KOPT-K1 (cell line): ENCODE results near the gene KCNJ12.
"Not testable (repeated sequence)": the region's sequence is repeated elsewhere in the genome, so short reads cannot be mapped to it uniquely, and the experiment has no call there.

Experiments
- H3K27ac ChIP-seq: fragments of 200-600 bp; sonication (generic); 2 replicates; pipeline ENCODE4 v1.5.1; 2016; ENCODE audit warnings: antibody characterized with exemption, mild to moderate bottlenecking, low read depth, low read length; ENCODE audit not compliant: poor library complexity, severe bottlenecking
- H3K36me3 ChIP-seq: fragments of 200-600 bp; sonication (generic); 2 replicates; pipeline ENCODE4 v1.5.1; 2017; ENCODE audit warnings: antibody characterized with exemption, mild to moderate bottlenecking, low read length, moderate library complexity; ENCODE audit not compliant: insufficient read depth
- H3K9me3 ChIP-seq: fragments of 200-600 bp; sonication (generic); 2 replicates; pipeline ENCODE4 v1.5.1; 2017; ENCODE audit warnings: antibody characterized with exemption, low read length, mild to moderate bottlenecking; ENCODE audit not compliant: insufficient read depth, poor library complexity, severe bottlenecking

KCNJ12 gene

GRCh38 chr17:21376081-21376758, at the start of gene KCNJ12:
TSS of gene KCNJ12 (plus strand) at chr17:21376357. CDS start at chr17:21415343, 38,986 bp downstream.
- no peak within 1 kb of the TSS for H3K27ac ChIP-seq

GRCh38 chr17:21327921-21328320, 48.2 kb upstream of the KCNJ12 start:
- not testable (repeated sequence) for H3K27ac ChIP-seq, H3K9me3 ChIP-seq, H3K36me3 ChIP-seq

More at GRCh38 chr17:21376081-21376758, at the start of gene KCNJ12:
- Histone ChIP-seq H3K9me3 (no peaks in the 10 kb centered on the region), H3K36me3 (no peaks in the 10 kb centered on the region)

- H3K27ac ChIP-seq, H3K9me3 ChIP-seq, H3K36me3 ChIP-seq: not testable (repeated sequence)
Observed at GRCh38 chr17:21328778-21329177, 47.4 kb upstream of the KCNJ12 start.

GRCh38 chr17:21330436-21331160, 45.6 kb upstream of the KCNJ12 start:
- no peak overlapping the region for H3K27ac ChIP-seq

GRCh38 chr17:21336541-21337294, 39.4 kb upstream of the KCNJ12 start:
- H3K36me3 ChIP-seq, H3K27ac ChIP-seq, H3K9me3 ChIP-seq: not testable (repeated sequence)

More at GRCh38 chr17:21330436-21331160, 45.6 kb upstream of the KCNJ12 start:
- H3K9me3 ChIP-seq = no peaks in the 10 kb centered on the region
- H3K36me3 ChIP-seq = no peaks in the 10 kb centered on the region

GRCh38 chr17:21337981-21338625, 38.1 kb upstream of the KCNJ12 start:
- not testable (repeated sequence) for H3K9me3 ChIP-seq, H3K36me3 ChIP-seq, H3K27ac ChIP-seq

GRCh38 chr17:21339011-21339410, 37.1 kb upstream of the KCNJ12 start:
- no peaks in the 10 kb centered on the region for H3K9me3 ChIP-seq
- no peak overlapping the region for H3K27ac ChIP-seq
- no peaks in the 10 kb centered on the region for H3K36me3 ChIP-seq

- H3K36me3 ChIP-seq, H3K9me3 ChIP-seq, H3K27ac ChIP-seq: not testable (repeated sequence)
Observed at GRCh38 chr17:21339571-21339970, 36.6 kb upstream of the KCNJ12 start.

GRCh38 chr17:21340407-21340806, 35.8 kb upstream of the KCNJ12 start:
- H3K9me3 ChIP-seq, H3K36me3 ChIP-seq, H3K27ac ChIP-seq: not testable (repeated sequence)

- not testable (repeated sequence) for H3K36me3 ChIP-seq, H3K9me3 ChIP-seq, H3K27ac ChIP-seq
Observed at GRCh38 chr17:21341279-21341678, 34.9 kb upstream of the KCNJ12 start.

- H3K36me3 ChIP-seq, H3K27ac ChIP-seq, H3K9me3 ChIP-seq: not testable (repeated sequence)
Observed at GRCh38 chr17:21341925-21342540, 34.1 kb upstream of the KCNJ12 start.

GRCh38 chr17:21343061-21343949, 32.9 kb upstream of the KCNJ12 start:
- not testable (repeated sequence) for H3K36me3 ChIP-seq, H3K27ac ChIP-seq, H3K9me3 ChIP-seq

GRCh38 chr17:21344801-21345200, 31.4 kb upstream of the KCNJ12 start:
- not testable (repeated sequence) for H3K36me3 ChIP-seq, H3K27ac ChIP-seq, H3K9me3 ChIP-seq

- H3K9me3 ChIP-seq = no peaks in the 10 kb centered on the region
- no peak overlapping the region for H3K27ac ChIP-seq
- H3K36me3 ChIP-seq = no peaks in the 10 kb centered on the region
Observed at GRCh38 chr17:21345236-21345635, 30.9 kb upstream of the KCNJ12 start.
